Coronary artery (tissue), 2 donors: ENCODE data around the gene PHRF1.

Experiments used
- DNase-seq: peaks from one replicate; pipeline ENCODE4 v3.0.0-alpha.2; 2017; ENCODE audit warnings: low spot score
- H3K27ac ChIP-seq, 2 donors: fragments of 200-600 bp; sonication (generic); one replicate each; pipeline ENCODE4 v1.5.1; 2016 to 2019
- H3K4me3 ChIP-seq: fragments of 200-600 bp; sonication (generic); 2 replicates; pipeline ENCODE4 v1.5.1; 2016; ENCODE audit warnings: mild to moderate bottlenecking, moderate library complexity
- TF ChIP-seq, protein P1 (sequence below): fragments of 200-600 bp; sonication (generic); IDR thresholded peaks from one replicate; pipeline ENCODE4 v1.5.1; 2019; ENCODE audit warnings: antibody characterized with exemption

PHRF1 gene

DNA sequence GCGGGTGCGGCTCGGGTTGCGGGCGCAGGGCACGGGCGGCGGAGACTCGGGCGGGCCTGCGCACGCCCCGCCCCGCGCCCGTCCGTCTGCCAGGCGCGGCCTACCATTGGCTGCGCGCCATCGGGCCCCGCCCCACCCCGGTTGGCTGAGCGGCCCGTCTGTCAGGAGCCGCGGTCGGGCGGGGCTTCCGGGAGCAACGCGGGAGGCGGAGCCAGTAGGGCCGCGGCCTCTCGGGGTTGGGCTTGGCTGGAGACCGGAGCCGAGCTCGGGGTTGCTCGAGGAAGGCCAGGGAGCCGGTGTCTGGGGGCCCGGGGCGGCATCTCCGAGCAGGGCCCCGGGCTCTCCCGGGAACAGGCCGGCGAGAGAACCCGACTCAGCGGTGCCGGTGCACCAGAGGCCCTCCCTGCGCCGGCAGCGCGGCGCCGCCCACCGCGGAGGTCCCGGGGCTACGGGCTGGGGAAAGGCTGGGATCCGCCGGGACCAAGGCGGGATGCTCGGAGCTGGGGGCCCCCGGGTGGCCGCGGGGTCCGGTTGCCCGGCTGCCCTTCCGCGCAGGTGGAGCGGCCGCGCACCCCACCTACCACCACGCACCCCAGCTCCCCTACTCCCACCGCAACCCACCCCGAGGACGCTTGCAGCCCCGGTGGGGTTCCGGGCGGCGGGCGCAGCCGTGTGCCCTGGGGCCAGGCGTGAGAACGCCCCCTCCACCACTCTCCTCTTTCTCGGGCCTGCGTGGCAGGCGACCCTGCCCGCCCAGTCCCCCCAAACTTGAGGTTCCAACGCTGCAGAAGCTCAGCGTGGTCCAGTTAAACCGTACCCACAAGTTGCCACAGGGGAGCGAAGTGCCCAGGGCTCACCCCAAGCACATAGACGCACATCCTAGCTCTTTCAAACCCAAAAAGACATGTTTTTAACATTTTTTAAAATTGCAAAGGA, 40.5 kb upstream of the PHRF1 start, which contains the start of gene HRAS:
Gene HRAS, minus strand, starts transcription at position 58 of the 936 bp plus-strand sequence.
- Histone ChIP-seq H3K27ac (peak within 1 kb of the TSS; percentile 68 to 83), H3K4me3 (peak within 1 kb of the TSS; percentile 89)
- TF ChIP-seq, protein P1, sequence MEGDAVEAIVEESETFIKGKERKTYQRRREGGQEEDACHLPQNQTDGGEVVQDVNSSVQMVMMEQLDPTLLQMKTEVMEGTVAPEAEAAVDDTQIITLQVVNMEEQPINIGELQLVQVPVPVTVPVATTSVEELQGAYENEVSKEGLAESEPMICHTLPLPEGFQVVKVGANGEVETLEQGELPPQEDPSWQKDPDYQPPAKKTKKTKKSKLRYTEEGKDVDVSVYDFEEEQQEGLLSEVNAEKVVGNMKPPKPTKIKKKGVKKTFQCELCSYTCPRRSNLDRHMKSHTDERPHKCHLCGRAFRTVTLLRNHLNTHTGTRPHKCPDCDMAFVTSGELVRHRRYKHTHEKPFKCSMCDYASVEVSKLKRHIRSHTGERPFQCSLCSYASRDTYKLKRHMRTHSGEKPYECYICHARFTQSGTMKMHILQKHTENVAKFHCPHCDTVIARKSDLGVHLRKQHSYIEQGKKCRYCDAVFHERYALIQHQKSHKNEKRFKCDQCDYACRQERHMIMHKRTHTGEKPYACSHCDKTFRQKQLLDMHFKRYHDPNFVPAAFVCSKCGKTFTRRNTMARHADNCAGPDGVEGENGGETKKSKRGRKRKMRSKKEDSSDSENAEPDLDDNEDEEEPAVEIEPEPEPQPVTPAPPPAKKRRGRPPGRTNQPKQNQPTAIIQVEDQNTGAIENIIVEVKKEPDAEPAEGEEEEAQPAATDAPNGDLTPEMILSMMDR: no peak
- peak; percentile 94 for DNase-seq

DNA sequence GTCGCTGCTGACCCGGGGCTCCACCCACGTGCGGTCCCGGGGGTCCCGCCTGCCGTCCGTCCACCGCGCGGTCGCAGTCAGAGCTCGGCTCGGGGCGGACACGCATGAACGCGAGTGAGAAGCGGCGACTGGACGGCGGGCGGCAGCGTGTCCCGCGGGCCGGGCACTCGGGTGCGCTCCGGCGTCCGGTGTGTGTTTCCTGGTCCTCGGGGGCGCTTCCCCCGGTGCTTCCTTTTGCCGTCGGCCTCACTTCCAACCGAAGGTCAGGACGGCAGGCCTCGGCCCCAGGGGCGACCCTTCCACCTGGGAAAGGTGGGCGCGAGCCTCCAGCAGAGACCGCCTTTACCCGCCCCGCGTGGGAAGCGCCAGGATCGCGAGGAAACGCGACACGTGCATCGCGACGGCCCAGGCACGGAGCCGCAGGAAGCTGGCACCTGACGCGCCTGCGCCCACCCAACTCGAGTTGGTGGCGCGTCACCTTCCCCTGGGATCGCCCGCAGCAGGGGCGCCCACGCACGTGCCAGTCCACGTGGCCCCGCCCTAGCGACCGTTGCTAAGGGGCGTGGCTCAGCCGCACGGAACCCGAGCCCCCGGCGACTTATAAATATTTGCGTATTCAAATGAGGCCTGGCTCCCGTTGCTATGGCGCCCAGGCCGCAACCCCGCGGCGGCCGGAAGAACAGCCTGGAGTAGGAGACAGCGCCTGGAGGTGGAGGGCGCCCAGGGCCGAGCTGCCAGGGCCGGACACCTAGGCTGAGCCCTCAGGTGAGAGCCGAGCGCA, 39.2 kb upstream of the PHRF1 start, which contains the start of gene LRRC56:
Gene LRRC56, plus strand, starts transcription at position 687 of the 781 bp plus-strand sequence. CDS start 3,158 bp downstream, outside the sequence.
- DNase-seq: no peak
- TF ChIP-seq, protein P1: no peak
- H3K27ac ChIP-seq: peak within 1 kb of the TSS in 1 of 2 donors; percentile 9
- peak within 1 kb of the TSS; percentile 89 for H3K4me3 ChIP-seq

GRCh38 chr11:537622-538430, 38.4 kb upstream of the PHRF1 start:
- TF ChIP-seq, protein P1: no peak
- DNase-seq: no peak
- Histone ChIP-seq H3K27ac (no peak overlapping the region), H3K4me3 (peak overlapping the region; percentile 89)

DNA sequence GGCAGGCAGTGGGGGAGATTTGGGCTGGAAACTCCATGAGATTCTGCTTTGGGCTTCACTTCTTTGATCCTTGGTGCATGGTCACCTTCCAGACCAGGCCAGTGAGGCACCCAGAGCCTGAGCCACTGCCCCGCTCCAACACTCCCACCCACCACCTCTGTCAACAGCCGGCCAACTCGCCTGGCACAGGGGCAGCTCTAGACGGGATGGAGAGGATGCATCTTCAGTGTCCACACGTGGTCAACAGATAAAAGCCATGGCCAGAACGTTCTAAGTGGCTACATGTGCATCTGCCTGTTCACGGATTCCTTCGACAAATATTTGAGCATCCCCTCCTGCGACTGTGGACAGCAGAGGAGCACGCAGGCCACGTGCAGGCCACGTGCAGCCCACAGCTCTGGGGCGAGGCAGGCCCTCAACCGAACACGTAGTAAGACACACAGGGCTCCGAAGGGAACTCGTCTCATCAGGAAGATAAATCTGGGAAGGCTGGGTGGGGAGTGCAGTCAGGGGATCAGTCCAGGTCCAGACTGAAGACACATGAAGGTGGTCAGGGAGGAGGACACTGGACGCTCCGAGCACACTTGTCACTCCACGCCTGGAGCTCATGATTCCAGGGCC, 37.7 kb upstream of the PHRF1 start:
- no peak for DNase-seq
- TF ChIP-seq, protein P1: no peak
- Histone ChIP-seq H3K4me3 (no peak overlapping the region), H3K27ac (no peak overlapping the region)

GRCh38 chr11:539971-540481, 36.2 kb upstream of the PHRF1 start:
- DNase-seq: no peak
- TF ChIP-seq, protein P1: no peak
- Histone ChIP-seq H3K27ac (no peak overlapping the region), H3K4me3 (no peak overlapping the region)
